Measurements from ENCODE around the gene NEGR1. TPM values are rescaled to one million over a fixed set of nuclear protein-coding genes. Genes with fewer than 3 reads are reported as not detected.

NEGR1 gene
- total RNA-seq, 1 experiment from 2014 or later = 2.9 TPM

DNA sequence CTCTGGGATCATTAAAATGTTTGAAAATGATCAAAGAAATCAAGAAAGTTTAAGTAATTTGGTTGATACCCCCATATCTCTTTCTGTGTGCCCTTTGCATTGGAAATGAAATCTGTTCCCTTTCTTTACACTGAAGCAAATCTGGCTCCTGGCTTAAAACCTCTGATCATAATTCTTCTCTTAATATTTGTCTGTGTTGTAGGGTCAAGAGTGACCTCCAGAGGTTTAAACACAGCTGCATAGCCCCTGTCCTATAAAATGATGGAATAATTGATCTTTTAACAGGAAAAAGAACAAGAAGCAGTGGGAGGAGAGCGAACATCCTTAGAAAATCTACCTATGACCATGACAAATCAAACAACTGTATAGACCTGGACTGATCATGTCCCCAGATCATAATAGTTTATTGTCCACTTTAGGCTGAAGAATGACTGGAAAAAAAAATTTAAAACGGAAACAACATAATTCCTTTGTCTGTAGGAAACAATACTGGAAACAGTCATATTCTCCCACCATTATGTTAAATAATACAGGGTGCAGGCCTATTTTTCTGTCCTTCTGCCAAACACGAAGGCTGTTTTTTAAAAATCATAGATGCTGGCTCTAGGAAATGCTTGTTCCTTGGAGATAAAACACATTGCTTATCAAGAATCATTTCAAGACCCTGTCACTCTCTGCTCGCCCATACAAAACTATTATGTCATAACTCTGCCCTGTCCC is 184.3 kb downstream of the NEGR1 start:
- ChIA-PET POLR2A (interaction anchor here (0.6 kb wide), 1 partner anchor 160 kb away, joined by 6 read pairs; no protein-coding TSS in a partner anchor), CTCF (no interaction called here)
- no peaks in the 10 kb centered on the region for H3K36me3 Mint-ChIP-seq
- no peak overlapping the region for H3K27ac Mint-ChIP-seq
- ATAC-seq = no peak
- no peaks in the 10 kb centered on the region for H3K9me3 Mint-ChIP-seq
- no peak for DNase-seq (ENCODE audit: low spot score)
- H3K27me3 Mint-ChIP-seq (ENCODE audit: low read depth) = no peaks in the 10 kb centered on the region
- no peak overlapping the region for H3K4me3 Mint-ChIP-seq
- H3K4me1 Mint-ChIP-seq = no peaks in the 10 kb centered on the region
- TF ChIP-seq ELF4 (CRISPR knock-in tag; IDR thresholded peaks at IDR 0.05; ENCODE audit: low read depth) (no peak), CREM (CRISPR knock-in tag; IDR thresholded peaks at IDR 0.05) (no peak), ATF1 (CRISPR knock-in tag; IDR thresholded peaks at IDR 0.05) (no peak), JAZF1 (CRISPR knock-in tag; IDR thresholded peaks at IDR 0.05) (no peak)

DNA sequence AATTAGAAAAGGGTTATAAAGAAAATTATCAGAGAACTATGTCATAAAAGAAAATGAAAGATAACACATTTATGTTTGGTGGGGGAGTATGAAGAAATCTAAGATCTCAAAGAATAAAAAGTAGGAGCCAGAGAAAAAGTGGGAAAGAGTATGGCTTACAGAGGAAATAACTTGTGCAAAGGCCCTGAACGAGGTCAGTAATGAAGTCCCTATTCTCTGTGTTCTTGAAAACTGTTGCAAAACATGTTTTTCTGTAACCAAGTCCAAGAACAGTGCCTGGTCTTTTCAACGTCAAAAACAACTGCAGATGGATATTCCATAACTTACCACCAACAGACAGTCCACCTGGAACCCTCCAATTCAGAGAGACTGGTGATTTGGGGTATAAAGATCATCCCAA is 188.1 kb downstream of the NEGR1 start:
- H3K36me3 Mint-ChIP-seq = no peaks in the 10 kb centered on the region

GRCh38 chr1:72086394-72086793 is 195.9 kb downstream of the NEGR1 start:
- ChIA-PET POLR2A (no interaction called here), CTCF (no interaction called here)
- no peaks in the 10 kb centered on the region for H3K27me3 Mint-ChIP-seq (ENCODE audit: low read depth)
- ATAC-seq = no peak
- DNase-seq (ENCODE audit: low spot score) = no peak
- H3K9me3 Mint-ChIP-seq = no peaks in the 10 kb centered on the region
- H3K27ac Mint-ChIP-seq = 0 out of 2 replicates have a peak overlapping the region, but pooled peaks have one; percentile 49
- no peaks in the 10 kb centered on the region for H3K36me3 Mint-ChIP-seq
- no peak overlapping the region for H3K4me3 Mint-ChIP-seq
- H3K4me1 Mint-ChIP-seq = 0 out of 2 replicates have a peak, but pooled peaks cover 2% of the 10 kb centered on the region
- TF ChIP-seq CREB1 (CRISPR knock-in tag; IDR thresholded peaks at IDR 0.05) (no peak), NFATC4 (CRISPR knock-in tag; IDR thresholded peaks at IDR 0.05) (no peak), E2F5 (CRISPR knock-in tag; IDR thresholded peaks at IDR 0.05) (no peak), ESRRA (CRISPR knock-in tag; IDR thresholded peaks at IDR 0.05; ENCODE audit: borderline replicate concordance) (no peak), ZNF532 (CRISPR knock-in tag; IDR thresholded peaks at IDR 0.05; ENCODE audit: borderline replicate concordance) (no peak), JAZF1 (CRISPR knock-in tag; IDR thresholded peaks at IDR 0.05) (no peak), ZNF219 (CRISPR knock-in tag; IDR thresholded peaks at IDR 0.05; ENCODE audit: borderline replicate concordance) (no peak)
- TF ChIP-seq, protein P1, sequence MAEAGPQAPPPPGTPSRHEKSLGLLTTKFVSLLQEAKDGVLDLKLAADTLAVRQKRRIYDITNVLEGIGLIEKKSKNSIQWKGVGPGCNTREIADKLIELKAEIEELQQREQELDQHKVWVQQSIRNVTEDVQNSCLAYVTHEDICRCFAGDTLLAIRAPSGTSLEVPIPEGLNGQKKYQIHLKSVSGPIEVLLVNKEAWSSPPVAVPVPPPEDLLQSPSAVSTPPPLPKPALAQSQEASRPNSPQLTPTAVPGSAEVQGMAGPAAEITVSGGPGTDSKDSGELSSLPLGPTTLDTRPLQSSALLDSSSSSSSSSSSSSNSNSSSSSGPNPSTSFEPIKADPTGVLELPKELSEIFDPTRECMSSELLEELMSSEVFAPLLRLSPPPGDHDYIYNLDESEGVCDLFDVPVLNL (CRISPR knock-in tag; IDR thresholded peaks at IDR 0.05; ENCODE audit: borderline replicate concordance, low read depth) = no peak

More for the DNA sequence above, 188.1 kb downstream of the NEGR1 start:
- Mint-ChIP-seq H3K27me3 (ENCODE audit: low read depth) (no peaks in the 10 kb centered on the region), H3K9me3 (no peaks in the 10 kb centered on the region), H3K27ac (no peak overlapping the region), H3K4me3 (no peak overlapping the region), H3K4me1 (0 out of 2 replicates have a peak, but pooled peaks cover 2% of the 10 kb centered on the region)
- DNase-seq (ENCODE audit: low spot score) = no peak
- CTCF ChIA-PET = no interaction called here
- no peak for TF ChIP-seq ZNF396 (CRISPR knock-in tag; IDR thresholded peaks at IDR 0.05; ENCODE audit: borderline replicate concordance)
- TF ChIP-seq, protein P2, sequence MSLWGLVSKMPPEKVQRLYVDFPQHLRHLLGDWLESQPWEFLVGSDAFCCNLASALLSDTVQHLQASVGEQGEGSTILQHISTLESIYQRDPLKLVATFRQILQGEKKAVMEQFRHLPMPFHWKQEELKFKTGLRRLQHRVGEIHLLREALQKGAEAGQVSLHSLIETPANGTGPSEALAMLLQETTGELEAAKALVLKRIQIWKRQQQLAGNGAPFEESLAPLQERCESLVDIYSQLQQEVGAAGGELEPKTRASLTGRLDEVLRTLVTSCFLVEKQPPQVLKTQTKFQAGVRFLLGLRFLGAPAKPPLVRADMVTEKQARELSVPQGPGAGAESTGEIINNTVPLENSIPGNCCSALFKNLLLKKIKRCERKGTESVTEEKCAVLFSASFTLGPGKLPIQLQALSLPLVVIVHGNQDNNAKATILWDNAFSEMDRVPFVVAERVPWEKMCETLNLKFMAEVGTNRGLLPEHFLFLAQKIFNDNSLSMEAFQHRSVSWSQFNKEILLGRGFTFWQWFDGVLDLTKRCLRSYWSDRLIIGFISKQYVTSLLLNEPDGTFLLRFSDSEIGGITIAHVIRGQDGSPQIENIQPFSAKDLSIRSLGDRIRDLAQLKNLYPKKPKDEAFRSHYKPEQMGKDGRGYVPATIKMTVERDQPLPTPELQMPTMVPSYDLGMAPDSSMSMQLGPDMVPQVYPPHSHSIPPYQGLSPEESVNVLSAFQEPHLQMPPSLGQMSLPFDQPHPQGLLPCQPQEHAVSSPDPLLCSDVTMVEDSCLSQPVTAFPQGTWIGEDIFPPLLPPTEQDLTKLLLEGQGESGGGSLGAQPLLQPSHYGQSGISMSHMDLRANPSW (CRISPR knock-in tag; conservative IDR thresholded peaks at IDR 0.05; ENCODE audit: low read depth) = no peak
- TF ChIP-seq FOXP4 (CRISPR knock-in tag; IDR thresholded peaks at IDR 0.05) = no peak
- no peak for TF ChIP-seq HMGA2 (CRISPR knock-in tag; IDR thresholded peaks at IDR 0.05)
- no peak for TF ChIP-seq ETV6 (CRISPR knock-in tag; IDR thresholded peaks at IDR 0.05)
- no peak for ATAC-seq
- POLR2A ChIA-PET = no interaction called here
